Measurements from ENCODE around the gene NFATC1.
"Not testable (repeated sequence)": the region's sequence is repeated elsewhere in the genome, so short reads cannot be mapped to it uniquely, and the experiment has no call there.

Gene NFATC1

DNA sequence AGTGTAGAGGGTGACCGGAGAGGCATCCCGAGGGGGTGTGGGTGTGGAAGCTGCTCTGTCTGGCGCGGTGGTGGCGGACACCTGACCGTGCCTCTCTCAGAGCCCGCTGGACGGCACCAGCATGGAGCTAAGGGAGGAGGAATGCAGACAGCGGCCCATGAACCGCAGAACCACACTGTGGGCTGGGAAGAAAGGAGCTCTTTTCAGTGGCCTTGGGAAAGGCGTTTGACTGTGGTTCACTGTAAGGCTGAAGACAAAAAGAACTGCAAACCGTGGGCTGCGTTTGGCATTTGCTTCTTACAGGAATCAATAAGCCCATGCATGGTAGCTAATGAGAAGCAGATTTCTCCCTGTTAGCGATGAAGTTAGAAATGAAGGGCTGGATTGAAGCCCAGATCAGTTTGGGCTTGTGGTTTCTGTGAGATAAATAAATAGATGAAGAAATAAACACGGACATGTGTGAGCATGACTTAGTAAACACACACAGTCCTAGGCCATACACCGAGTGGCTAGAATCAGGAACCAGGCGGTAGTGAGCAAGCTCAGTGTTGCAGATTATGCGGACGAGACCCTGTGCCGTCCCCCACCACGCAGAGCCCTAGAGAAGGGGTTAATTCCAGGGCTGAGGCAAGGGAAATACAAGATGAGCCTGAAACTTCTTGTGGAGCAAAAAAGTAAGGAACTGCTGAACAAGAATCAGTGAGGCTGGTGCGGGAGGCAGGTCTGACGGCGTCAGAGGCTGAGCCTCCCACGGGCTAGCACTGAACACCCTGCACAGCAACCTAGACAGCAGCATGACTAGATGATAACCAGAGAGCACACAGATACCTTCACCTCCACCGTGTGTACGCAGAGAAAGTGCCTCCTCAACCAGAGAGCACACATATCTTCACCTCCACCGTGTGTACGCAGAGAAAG, 29.3 kb upstream of the NFATC1 start:
- H3K9me3 ChIP-seq (ENCODE audit: insufficient read depth, low read depth, low read length), result no peaks in the 10 kb centered on the region
- H3K36me3 ChIP-seq (ENCODE audit: insufficient read depth, low read depth, low read length), result peaks cover 5% of the 10 kb centered on the region; the same call in 1 of the 2 replicates
- H3K27ac ChIP-seq (ENCODE audit: low read length), result no peak overlapping the region
- no peaks in the 10 kb centered on the region for H3K27me3 ChIP-seq (ENCODE audit: insufficient read depth, low read length)
- no peak overlapping the region for H3K4me3 ChIP-seq (ENCODE audit: low read length)
- H3K4me1 ChIP-seq (ENCODE audit: insufficient read depth, low read length), result no peaks in the 10 kb centered on the region
- no peak overlapping the region for H3K9ac ChIP-seq (ENCODE audit: low read depth, low read length)

- Histone ChIP-seq H3K36me3 (ENCODE audit: insufficient read depth, low read depth, low read length) (peaks cover 5% of the 10 kb centered on the region; the same call in 1 of the 2 replicates), H3K4me3 (ENCODE audit: low read length) (no peak overlapping the region), H3K9me3 (ENCODE audit: insufficient read depth, low read depth, low read length) (no peaks in the 10 kb centered on the region), H3K9ac (ENCODE audit: low read depth, low read length) (no peak overlapping the region), H3K4me1 (ENCODE audit: insufficient read depth, low read length) (no peaks in the 10 kb centered on the region), H3K27ac (ENCODE audit: low read length) (no peak overlapping the region), H3K27me3 (ENCODE audit: insufficient read depth, low read length) (no peaks in the 10 kb centered on the region)
Measured at GRCh38 chr18:79367480-79367879, 28.2 kb upstream of the NFATC1 start.

GRCh38 chr18:79367989-79368388, 27.7 kb upstream of the NFATC1 start:
- Histone ChIP-seq H3K36me3 (ENCODE audit: insufficient read depth, low read depth, low read length) (peaks cover 5% of the 10 kb centered on the region; the same call in 1 of the 2 replicates), H3K9me3 (ENCODE audit: insufficient read depth, low read depth, low read length) (no peaks in the 10 kb centered on the region), H3K4me1 (ENCODE audit: insufficient read depth, low read length) (no peaks in the 10 kb centered on the region), H3K9ac (ENCODE audit: low read depth, low read length) (no peak overlapping the region), H3K27ac (ENCODE audit: low read length) (no peak overlapping the region), H3K27me3 (ENCODE audit: insufficient read depth, low read length) (no peaks in the 10 kb centered on the region), H3K4me3 (ENCODE audit: low read length) (no peak overlapping the region)

DNA sequence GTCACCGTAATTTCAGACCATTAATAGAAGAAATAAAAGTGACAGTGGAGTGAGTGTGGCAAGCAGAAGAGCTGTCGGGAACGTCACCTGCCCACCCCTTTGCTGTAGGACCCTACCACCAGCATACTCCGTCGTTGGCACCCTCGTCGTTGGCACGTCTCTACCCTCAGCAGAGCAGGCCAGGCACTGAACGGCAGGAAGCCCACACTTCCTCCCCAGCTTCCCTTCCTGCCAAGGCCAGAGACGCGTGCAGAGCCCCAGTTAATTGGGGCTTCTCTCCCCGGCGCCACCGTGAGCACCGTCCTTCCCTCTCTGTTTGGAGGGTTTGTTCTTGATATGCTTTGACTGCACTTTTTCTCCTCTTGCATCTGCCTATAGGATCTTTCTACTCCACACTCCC, 27.0 kb upstream of the NFATC1 start:
- Histone ChIP-seq H3K4me3 (ENCODE audit: low read length) (no peak overlapping the region), H3K27ac (ENCODE audit: low read length) (no peak overlapping the region), H3K9ac (ENCODE audit: low read depth, low read length) (no peak overlapping the region), H3K27me3 (ENCODE audit: insufficient read depth, low read length) (no peaks in the 10 kb centered on the region), H3K9me3 (ENCODE audit: insufficient read depth, low read depth, low read length) (no peaks in the 10 kb centered on the region), H3K4me1 (ENCODE audit: insufficient read depth, low read length) (no peaks in the 10 kb centered on the region), H3K36me3 (ENCODE audit: insufficient read depth, low read depth, low read length) (no peaks in the 10 kb centered on the region)

DNA sequence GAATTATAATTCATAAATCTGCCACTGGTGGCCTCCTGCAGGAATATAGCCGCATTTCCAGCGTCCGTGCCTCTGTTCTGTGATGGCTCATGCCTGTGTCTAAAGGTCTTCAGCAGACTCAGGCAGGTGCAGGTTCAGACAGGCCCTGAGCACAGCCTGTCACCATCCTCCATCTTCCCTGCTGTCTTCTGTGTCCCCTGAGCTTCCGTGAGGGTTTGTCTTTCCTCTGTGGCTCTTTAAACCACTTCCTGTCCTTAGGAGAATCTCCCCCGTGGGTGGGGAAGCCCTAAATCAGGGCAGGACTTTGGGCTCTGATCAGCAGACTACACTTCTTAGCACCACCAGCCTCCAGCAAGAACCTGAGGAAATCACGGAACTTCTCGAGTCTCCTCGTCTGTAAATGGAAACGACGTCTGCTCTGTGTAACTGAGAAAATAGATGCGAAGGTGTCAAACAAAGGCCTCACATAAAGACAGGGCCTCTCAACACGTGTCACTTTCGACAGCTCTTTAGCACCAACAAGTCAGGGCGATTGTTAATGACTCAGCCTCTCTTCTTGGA, 24.1 kb upstream of the NFATC1 start:
- 0 out of 2 replicates have a peak, but pooled peaks cover 4% of the 10 kb centered on the region for H3K36me3 ChIP-seq (ENCODE audit: insufficient read depth, low read depth, low read length)
- no peaks in the 10 kb centered on the region for H3K4me1 ChIP-seq (ENCODE audit: insufficient read depth, low read length)
- no peak overlapping the region for H3K9ac ChIP-seq (ENCODE audit: low read depth, low read length)
- no peak overlapping the region for H3K4me3 ChIP-seq (ENCODE audit: low read length)
- H3K27me3 ChIP-seq (ENCODE audit: insufficient read depth, low read length), result no peaks in the 10 kb centered on the region
- H3K9me3 ChIP-seq (ENCODE audit: insufficient read depth, low read depth, low read length), result no peaks in the 10 kb centered on the region
- no peak overlapping the region for H3K27ac ChIP-seq (ENCODE audit: low read length)

DNA sequence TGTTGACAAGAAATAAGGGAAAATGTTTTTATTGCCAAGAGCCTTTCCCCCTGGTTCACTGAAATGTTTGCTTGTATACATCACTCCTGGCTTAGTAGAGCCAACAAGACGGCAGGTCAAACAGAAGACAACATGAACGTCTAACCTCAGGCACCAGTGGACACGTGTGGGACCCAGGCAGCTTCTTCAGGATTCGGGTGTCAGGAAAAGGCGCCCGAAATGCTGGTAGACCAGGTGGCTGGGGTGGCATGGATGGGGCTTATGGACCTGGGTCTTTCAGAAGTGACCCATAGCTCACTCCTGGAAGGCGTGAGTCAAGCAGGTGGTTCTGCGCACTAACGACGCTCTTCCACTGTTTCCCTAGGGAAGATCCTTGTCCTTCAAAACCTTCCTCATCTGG, 23.3 kb upstream of the NFATC1 start:
- H3K9me3 ChIP-seq (ENCODE audit: insufficient read depth, low read depth, low read length), result no peaks in the 10 kb centered on the region
- 0 out of 2 replicates have a peak, but pooled peaks cover 4% of the 10 kb centered on the region for H3K36me3 ChIP-seq (ENCODE audit: insufficient read depth, low read depth, low read length)
- H3K27ac ChIP-seq (ENCODE audit: low read length), result no peak overlapping the region
- H3K4me1 ChIP-seq (ENCODE audit: insufficient read depth, low read length), result no peaks in the 10 kb centered on the region
- no peaks in the 10 kb centered on the region for H3K27me3 ChIP-seq (ENCODE audit: insufficient read depth, low read length)
- H3K9ac ChIP-seq (ENCODE audit: low read depth, low read length), result no peak overlapping the region
- no peak overlapping the region for H3K4me3 ChIP-seq (ENCODE audit: low read length)

- no peaks in the 10 kb centered on the region for H3K4me1 ChIP-seq (ENCODE audit: insufficient read depth, low read length)
Measured at GRCh38 chr18:79372991-79373390, 22.7 kb upstream of the NFATC1 start.

GRCh38 chr18:79373736-79374135, 22.0 kb upstream of the NFATC1 start:
- Histone ChIP-seq H3K9me3 (ENCODE audit: insufficient read depth, low read depth, low read length) (no peaks in the 10 kb centered on the region), H3K4me3 (ENCODE audit: low read length) (no peak overlapping the region)

More at GRCh38 chr18:79372991-79373390, 22.7 kb upstream of the NFATC1 start:
- no peaks in the 10 kb centered on the region for H3K9me3 ChIP-seq (ENCODE audit: insufficient read depth, low read depth, low read length)
- H3K36me3 ChIP-seq (ENCODE audit: insufficient read depth, low read depth, low read length), result 0 out of 2 replicates have a peak, but pooled peaks cover 4% of the 10 kb centered on the region
- H3K4me3 ChIP-seq (ENCODE audit: low read length), result no peak overlapping the region
- no peak overlapping the region for H3K27ac ChIP-seq (ENCODE audit: low read length)
- no peak overlapping the region for H3K9ac ChIP-seq (ENCODE audit: low read depth, low read length)
- no peaks in the 10 kb centered on the region for H3K27me3 ChIP-seq (ENCODE audit: insufficient read depth, low read length)

DNA sequence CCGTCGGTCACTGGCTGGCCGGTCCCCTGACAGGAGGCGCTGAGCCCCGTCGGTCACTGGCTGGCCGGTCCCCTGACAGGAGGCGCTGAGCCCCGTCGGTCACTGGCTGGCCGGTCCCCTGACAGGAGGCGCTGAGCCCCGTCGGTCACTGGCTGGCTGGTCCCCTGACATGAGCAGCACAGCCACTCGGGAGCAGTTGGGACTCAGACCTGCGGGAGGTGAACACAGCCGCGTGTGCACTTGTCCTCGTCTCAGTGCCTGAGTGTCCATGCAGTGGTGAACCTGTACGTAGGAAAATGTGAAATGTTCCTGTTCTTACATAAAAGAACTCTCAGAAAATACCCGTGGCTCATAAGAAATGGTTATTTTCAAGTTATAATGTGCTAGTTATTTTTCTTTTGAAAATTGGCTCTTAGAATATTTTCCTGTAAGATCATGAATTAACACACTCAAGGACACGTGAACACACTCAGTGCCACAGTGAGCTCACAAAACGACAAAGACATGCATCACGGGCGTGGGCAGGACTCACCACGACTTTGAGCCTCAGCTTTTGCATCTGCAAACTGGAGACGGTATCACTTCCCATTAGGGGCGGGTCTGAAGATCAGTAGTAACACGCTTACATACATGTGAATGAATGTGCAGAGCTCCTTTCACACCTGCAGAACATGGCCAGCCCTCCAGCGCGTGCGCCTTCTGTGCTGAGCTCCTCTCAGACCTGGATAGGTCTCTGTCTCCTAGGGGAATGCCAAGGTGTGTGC, 21.1 kb upstream of the NFATC1 start:
- Histone ChIP-seq H3K9ac (ENCODE audit: low read depth, low read length) (no peak overlapping the region), H3K27ac (ENCODE audit: low read length) (no peak overlapping the region), H3K4me3 (ENCODE audit: low read length) (no peak overlapping the region), H3K4me1 (ENCODE audit: insufficient read depth, low read length) (peaks cover 5% of the 10 kb centered on the region; the same call in 1 of the 2 replicates), H3K9me3 (ENCODE audit: insufficient read depth, low read depth, low read length) (no peaks in the 10 kb centered on the region), H3K27me3 (ENCODE audit: insufficient read depth, low read length) (no peaks in the 10 kb centered on the region; the same call in 1 of the 2 replicates), H3K36me3 (ENCODE audit: insufficient read depth, low read depth, low read length) (0 out of 2 replicates have a peak, but pooled peaks cover 4% of the 10 kb centered on the region)

More at GRCh38 chr18:79373736-79374135, 22.0 kb upstream of the NFATC1 start:
- H3K36me3 ChIP-seq (ENCODE audit: insufficient read depth, low read depth, low read length), result 0 out of 2 replicates have a peak, but pooled peaks cover 4% of the 10 kb centered on the region
- no peak overlapping the region for H3K27ac ChIP-seq (ENCODE audit: low read length)
- no peaks in the 10 kb centered on the region for H3K4me1 ChIP-seq (ENCODE audit: insufficient read depth, low read length)
- no peaks in the 10 kb centered on the region for H3K27me3 ChIP-seq (ENCODE audit: insufficient read depth, low read length)
- no peak overlapping the region for H3K9ac ChIP-seq (ENCODE audit: low read depth, low read length)

- Histone ChIP-seq H3K9me3 (ENCODE audit: insufficient read depth, low read depth, low read length) (no peaks in the 10 kb centered on the region), H3K9ac (ENCODE audit: low read depth, low read length) (no peak overlapping the region), H3K27ac (ENCODE audit: low read length) (no peak overlapping the region)
Measured at GRCh38 chr18:79375441-79376154, 20.1 kb upstream of the NFATC1 start.

DNA sequence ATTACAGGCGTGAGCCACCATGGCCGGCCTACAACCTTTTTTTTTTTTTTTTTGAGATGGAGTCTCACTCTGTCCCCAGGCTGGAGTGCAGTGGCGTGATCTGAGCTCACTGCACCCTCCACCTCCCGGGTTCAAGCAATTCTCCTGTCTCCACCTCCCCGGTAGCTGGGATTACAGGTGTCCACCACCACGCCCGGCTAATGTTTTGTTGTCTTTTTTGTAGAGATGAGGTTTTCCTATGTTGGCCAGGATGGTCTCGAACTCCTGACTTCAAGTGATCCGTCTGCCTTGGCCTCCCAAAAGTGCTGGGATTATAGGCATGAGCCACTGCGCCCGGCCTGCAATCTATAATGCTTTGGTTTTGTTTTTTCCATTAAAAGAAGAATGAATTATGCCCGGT, 19.1 kb upstream of the NFATC1 start:
- H3K27ac ChIP-seq (ENCODE audit: low read length); H3K4me1 ChIP-seq (ENCODE audit: insufficient read depth, low read length); H3K9ac ChIP-seq (ENCODE audit: low read depth, low read length); H3K9me3 ChIP-seq (ENCODE audit: insufficient read depth, low read depth, low read length); H3K27me3 ChIP-seq (ENCODE audit: insufficient read depth, low read length); H3K4me3 ChIP-seq (ENCODE audit: low read length); H3K36me3 ChIP-seq (ENCODE audit: insufficient read depth, low read depth, low read length): not testable (repeated sequence)

More at GRCh38 chr18:79375441-79376154, 20.1 kb upstream of the NFATC1 start:
- H3K4me3 ChIP-seq (ENCODE audit: low read length), result no peak overlapping the region
- H3K27me3 ChIP-seq (ENCODE audit: insufficient read depth, low read length), result no peaks in the 10 kb centered on the region; the same call in 1 of the 2 replicates
- peaks cover 5% of the 10 kb centered on the region; the same call in 1 of the 2 replicates for H3K4me1 ChIP-seq (ENCODE audit: insufficient read depth, low read length)
- H3K36me3 ChIP-seq (ENCODE audit: insufficient read depth, low read depth, low read length), result 0 out of 2 replicates have a peak, but pooled peaks cover 4% of the 10 kb centered on the region
